Astrocyte (in vitro differentiated cells and primary cell): ENCODE measurements around the gene ABCC2. TPM values are rescaled to one million over a fixed set of nuclear protein-coding genes. Genes with fewer than 3 reads are reported as not detected.
A peak's percentile ranks its signal among the peaks of the same experiment; 100 is the strongest.
"Not testable (repeated sequence)": the region's sequence is repeated elsewhere in the genome, so short reads cannot be mapped to it uniquely, and the experiment has no call there.

Experiments
- DNase-seq: peaks from one replicate; pipeline ENCODE4 v3.0.0-alpha.2; 2010; ENCODE audit warnings: low read depth
- FAIRE-seq: peaks from 2 replicates; lab custom pipeline; 2011; peaks lifted over from hg19 to GRCh38; lab: Jason Lieb, UNC
- H2AFZ ChIP-seq: 2 replicates; pipeline ENCODE4 v1.6.0; 2012; ENCODE audit warnings: low read depth, low read length, inconsistent platforms
- H3K27ac ChIP-seq: 2 replicates; pipeline ENCODE4 v1.5.1; 2011; ENCODE audit warnings: low read depth, low read length, inconsistent platforms
- H3K27me3 ChIP-seq: 2 replicates; pipeline ENCODE4 v1.6.0; 2011; ENCODE audit warnings: low read length, inconsistent platforms; ENCODE audit not compliant: insufficient read depth
- H3K36me3 ChIP-seq: 2 replicates; pipeline ENCODE4 v1.5.1; 2011; ENCODE audit warnings: low read length, inconsistent platforms; ENCODE audit not compliant: insufficient read depth
- H3K4me1 ChIP-seq: 2 replicates; pipeline ENCODE4 v1.5.1; 2011; ENCODE audit warnings: low read length, inconsistent platforms; ENCODE audit not compliant: insufficient read depth
- H3K4me2 ChIP-seq: 2 replicates; pipeline ENCODE4 v1.6.0; 2012; ENCODE audit warnings: low read length, inconsistent platforms
- H3K4me3 ChIP-seq: 2 replicates; pipeline ENCODE4 v1.5.1; 2011; ENCODE audit warnings: low read depth, mild to moderate bottlenecking, low read length, inconsistent platforms; ENCODE audit not compliant: insufficient read depth
- H3K79me2 ChIP-seq: 2 replicates; pipeline ENCODE4 v1.6.0; 2012; ENCODE audit warnings: mild to moderate bottlenecking, low read length, inconsistent platforms; ENCODE audit not compliant: insufficient read depth
- H3K9ac ChIP-seq: 2 replicates; pipeline ENCODE4 v1.6.0; 2012; ENCODE audit warnings: mild to moderate bottlenecking, low read length, inconsistent platforms
- H3K9me3 ChIP-seq: 2 replicates; pipeline ENCODE4 v1.5.1; 2012; ENCODE audit warnings: low read depth, mild to moderate bottlenecking, low read length, inconsistent platforms; ENCODE audit not compliant: insufficient read depth
- H4K20me1 ChIP-seq: 2 replicates; pipeline ENCODE4 v1.6.0; 2012; ENCODE audit warnings: low read length, inconsistent platforms; ENCODE audit not compliant: insufficient read depth
- H3K27ac Mint-ChIP-seq: one replicate; pipeline ENCODE4 v1.8.0; 2021; ENCODE audit warnings: mild to moderate bottlenecking, mixed read lengths; ENCODE audit not compliant: unreplicated experiment
- H3K27me3 Mint-ChIP-seq: one replicate; pipeline ENCODE4 v1.8.0; 2021; ENCODE audit warnings: low read depth, mixed read lengths; ENCODE audit not compliant: unreplicated experiment
- H3K36me3 Mint-ChIP-seq: one replicate; pipeline ENCODE4 v1.8.0; 2021; ENCODE audit warnings: low read depth, mixed read lengths; ENCODE audit not compliant: unreplicated experiment
- H3K4me1 Mint-ChIP-seq: one replicate; pipeline ENCODE4 v1.8.0; 2021; ENCODE audit warnings: low read depth, mixed read lengths; ENCODE audit not compliant: unreplicated experiment
- H3K4me3 Mint-ChIP-seq: one replicate; pipeline ENCODE4 v1.8.0; 2021; ENCODE audit warnings: mild to moderate bottlenecking, moderate library complexity, mixed read lengths; ENCODE audit not compliant: unreplicated experiment
- H3K9me3 Mint-ChIP-seq: one replicate; pipeline ENCODE4 v1.8.0; 2021; ENCODE audit warnings: mild to moderate bottlenecking, mixed read lengths; ENCODE audit not compliant: unreplicated experiment
- EZH2 ChIP-seq: IDR thresholded peaks from 2 replicates; pipeline ENCODE4 v1.6.1; 2012; ENCODE audit warnings: mild to moderate bottlenecking, low read length, inconsistent platforms; ENCODE audit not compliant: insufficient read depth
- total RNA-seq: library from RNA; stranded (reverse); gene quantifications from 2 replicates; pipeline ENCODE4 v1.2.1, GENCODE V29; 2021
- TF ChIP-seq, protein P1 (sequence below): IDR thresholded peaks from 2 replicates; pipeline ENCODE4 v1.5.1; 2011; ENCODE audit warnings: low read depth, mild to moderate bottlenecking, inconsistent platforms, low read length, moderate library complexity; ENCODE audit not compliant: insufficient read depth

ABCC2 gene
- total RNA-seq, 1 donor from 2014 or later: 0.59 TPM

- Histone ChIP-seq H4K20me1 (peaks cover 19% of the 10 kb centered on the region), H3K36me3 (peaks cover 84% of the 10 kb centered on the region), H3K9ac (no peak overlapping the region), H3K4me1 (no peaks in the 10 kb centered on the region), H3K27me3 (no peaks in the 10 kb centered on the region), H3K79me2 (no peaks in the 10 kb centered on the region), H3K27ac (no peak overlapping the region), H3K4me3 (no peak overlapping the region), H3K4me2 (no peak overlapping the region), H3K9me3 (no peaks in the 10 kb centered on the region), H2AFZ (no peak overlapping the region)
- H3K4me3 Mint-ChIP-seq: no peak overlapping the region
- no peaks in the 10 kb centered on the region for H3K9me3 Mint-ChIP-seq
- DNase-seq: no peak
- FAIRE-seq: no peak
- TF ChIP-seq EZH2: no peak
- TF ChIP-seq, protein P1, sequence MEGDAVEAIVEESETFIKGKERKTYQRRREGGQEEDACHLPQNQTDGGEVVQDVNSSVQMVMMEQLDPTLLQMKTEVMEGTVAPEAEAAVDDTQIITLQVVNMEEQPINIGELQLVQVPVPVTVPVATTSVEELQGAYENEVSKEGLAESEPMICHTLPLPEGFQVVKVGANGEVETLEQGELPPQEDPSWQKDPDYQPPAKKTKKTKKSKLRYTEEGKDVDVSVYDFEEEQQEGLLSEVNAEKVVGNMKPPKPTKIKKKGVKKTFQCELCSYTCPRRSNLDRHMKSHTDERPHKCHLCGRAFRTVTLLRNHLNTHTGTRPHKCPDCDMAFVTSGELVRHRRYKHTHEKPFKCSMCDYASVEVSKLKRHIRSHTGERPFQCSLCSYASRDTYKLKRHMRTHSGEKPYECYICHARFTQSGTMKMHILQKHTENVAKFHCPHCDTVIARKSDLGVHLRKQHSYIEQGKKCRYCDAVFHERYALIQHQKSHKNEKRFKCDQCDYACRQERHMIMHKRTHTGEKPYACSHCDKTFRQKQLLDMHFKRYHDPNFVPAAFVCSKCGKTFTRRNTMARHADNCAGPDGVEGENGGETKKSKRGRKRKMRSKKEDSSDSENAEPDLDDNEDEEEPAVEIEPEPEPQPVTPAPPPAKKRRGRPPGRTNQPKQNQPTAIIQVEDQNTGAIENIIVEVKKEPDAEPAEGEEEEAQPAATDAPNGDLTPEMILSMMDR: no peak
- no peaks in the 10 kb centered on the region for H3K27me3 Mint-ChIP-seq
- H3K27ac Mint-ChIP-seq: no peak overlapping the region
- H3K4me1 Mint-ChIP-seq: no peaks in the 10 kb centered on the region
- peaks cover 26% of the 10 kb centered on the region for H3K36me3 Mint-ChIP-seq
Measured at GRCh38 chr10:99883523-99883922, 101.1 kb downstream of the ABCC2 start.

DNA sequence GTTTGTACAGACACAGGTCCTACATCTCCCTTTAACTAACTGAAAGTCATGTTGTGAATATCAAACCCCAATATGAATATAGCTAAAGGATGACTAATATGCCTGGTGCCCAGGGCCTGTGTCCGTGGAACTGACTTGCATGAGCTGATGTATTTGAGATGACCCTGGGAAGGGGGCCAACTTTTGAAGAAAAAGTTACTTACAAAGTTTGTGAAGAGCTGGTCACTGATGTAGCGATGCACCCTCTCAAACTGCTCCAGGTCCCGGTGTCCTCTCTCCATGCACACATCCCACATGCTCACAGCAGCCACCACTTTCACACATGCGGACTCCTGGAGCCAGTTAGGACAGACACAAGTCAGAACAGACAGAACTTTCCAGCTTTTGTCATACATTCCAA lies 106.2 kb downstream of the ABCC2 start:
- Histone ChIP-seq H3K27me3 (no peaks in the 10 kb centered on the region), H3K4me1 (no peaks in the 10 kb centered on the region), H3K79me2 (peaks cover 6% of the 10 kb centered on the region), H3K4me3 (no peak overlapping the region), H3K9ac (no peak overlapping the region), H3K27ac (peak overlapping the region; percentile 30), H3K9me3 (no peaks in the 10 kb centered on the region), H4K20me1 (peaks cover 6% of the 10 kb centered on the region), H2AFZ (no peak overlapping the region), H3K4me2 (no peak overlapping the region), H3K36me3 (peaks cover 56% of the 10 kb centered on the region)
- Mint-ChIP-seq H3K36me3 (peaks cover 16% of the 10 kb centered on the region), H3K27ac (no peak overlapping the region), H3K27me3 (no peaks in the 10 kb centered on the region), H3K4me3 (no peak overlapping the region), H3K9me3 (no peaks in the 10 kb centered on the region), H3K4me1 (no peaks in the 10 kb centered on the region)
- FAIRE-seq (no peak), DNase-seq (peak; percentile 59)
- TF ChIP-seq EZH2: no peak
- TF ChIP-seq, protein P1: no peak

GRCh38 chr10:99894613-99895012 lies 112.2 kb downstream of the ABCC2 start:
- no peaks in the 10 kb centered on the region for H3K4me1 Mint-ChIP-seq
- H3K36me3 Mint-ChIP-seq: peaks cover 24% of the 10 kb centered on the region
- peaks cover 67% of the 10 kb centered on the region for H3K36me3 ChIP-seq
- no peak overlapping the region for H3K4me3 Mint-ChIP-seq
- no peaks in the 10 kb centered on the region for H3K27me3 ChIP-seq
- no peak overlapping the region for H3K4me2 ChIP-seq
- H2AFZ ChIP-seq: no peak overlapping the region
- no peaks in the 10 kb centered on the region for H3K9me3 Mint-ChIP-seq
- H3K9ac ChIP-seq: no peak overlapping the region
- no peak for DNase-seq
- H3K4me1 ChIP-seq: no peaks in the 10 kb centered on the region
- H3K27ac ChIP-seq: no peak overlapping the region
- no peak for FAIRE-seq
- H4K20me1 ChIP-seq: peaks cover 6% of the 10 kb centered on the region
- H3K79me2 ChIP-seq: peaks cover 6% of the 10 kb centered on the region
- no peaks in the 10 kb centered on the region for H3K9me3 ChIP-seq
- TF ChIP-seq EZH2: no peak
- TF ChIP-seq, protein P1: no peak
- no peak overlapping the region for H3K4me3 ChIP-seq
- H3K27ac Mint-ChIP-seq: no peak overlapping the region
- no peaks in the 10 kb centered on the region for H3K27me3 Mint-ChIP-seq

DNA sequence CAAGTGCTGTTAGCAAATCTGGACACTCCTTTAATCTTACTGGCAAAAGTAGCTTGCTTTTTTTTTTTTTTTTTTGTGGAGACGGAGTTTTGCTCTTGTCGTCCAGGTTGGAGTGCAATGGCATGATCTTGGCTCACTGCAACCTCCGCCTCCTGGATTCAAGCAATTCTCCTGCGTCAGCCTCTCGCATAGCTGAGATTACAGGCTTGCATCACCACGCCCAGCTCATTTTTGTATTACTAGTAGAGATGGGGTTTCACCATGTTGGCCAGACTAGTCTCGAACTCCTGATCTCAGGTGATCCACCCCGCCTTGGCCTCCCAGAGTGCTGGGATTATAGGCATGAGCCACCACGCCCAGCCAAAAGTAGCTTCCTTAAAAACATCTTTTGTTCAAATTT lies 112.6 kb downstream of the ABCC2 start:
- H3K4me3 Mint-ChIP-seq, H3K4me3 ChIP-seq, FAIRE-seq: not testable (repeated sequence)

More for the DNA sequence above, 112.6 kb downstream of the ABCC2 start:
- H3K27me3 Mint-ChIP-seq, H3K27ac ChIP-seq, H3K27me3 ChIP-seq, H4K20me1 ChIP-seq, H3K4me1 Mint-ChIP-seq, H2AFZ ChIP-seq, H3K4me2 ChIP-seq, DNase-seq, H3K79me2 ChIP-seq, H3K9ac ChIP-seq, H3K9me3 Mint-ChIP-seq, H3K4me1 ChIP-seq, H3K27ac Mint-ChIP-seq, H3K9me3 ChIP-seq: not testable (repeated sequence)
- peaks cover 24% of the 10 kb centered on the region for H3K36me3 Mint-ChIP-seq
- peaks cover 66% of the 10 kb centered on the region for H3K36me3 ChIP-seq
